Activated CD4-positive, alpha-beta memory T cell treated with anti-CD3 and anti-CD28 coated beads, Interleukin-2, amount 10 ng/mL, durations not matched to agents 7 days and 5 days (primary cell): Measurements from ENCODE around the gene LYSMD2. TPM values are rescaled to one million over a fixed set of nuclear protein-coding genes. Genes with fewer than 3 reads are reported as not detected.
"Not testable (repeated sequence)": the region's sequence is repeated elsewhere in the genome, so short reads cannot be mapped to it uniquely, and the experiment has no call there.

Experiments
- CTCF ChIA-PET: fragments of 350-600 bp; sonication (Branson Sonifier 250); formaldehyde crosslinking; loops from one replicate; lab custom pipeline; 2021; ENCODE audit warnings: antibody characterized with exemption, inconsistent platforms; lab: Charles Lee
- POLR2A ChIA-PET: fragments of 350-600 bp; sonication (Branson Sonifier 250); formaldehyde crosslinking; loops from one replicate; lab custom pipeline; 2021; ENCODE audit warnings: antibody characterized with exemption; lab: Charles Lee
- DNase-seq: peaks from one replicate; pipeline ENCODE4 v3.0.0-alpha.2; 2020
- H3K27ac Mint-ChIP-seq: one replicate; pipeline ENCODE4 v1.8.0; 2021; ENCODE audit warnings: mild to moderate bottlenecking, mixed read lengths
- H3K27me3 Mint-ChIP-seq: one replicate; pipeline ENCODE4 v1.8.0; 2021; ENCODE audit warnings: mixed read lengths
- H3K36me3 Mint-ChIP-seq: one replicate; pipeline ENCODE4 v1.8.0; 2021; ENCODE audit warnings: low read depth, mixed read lengths
- H3K4me1 Mint-ChIP-seq: one replicate; pipeline ENCODE4 v1.8.0; 2021; ENCODE audit warnings: mixed read lengths
- H3K4me3 Mint-ChIP-seq: one replicate; pipeline ENCODE4 v1.8.0; 2021; ENCODE audit warnings: mild to moderate bottlenecking, mixed read lengths
- H3K9me3 Mint-ChIP-seq: one replicate; pipeline ENCODE4 v1.8.0; 2021; ENCODE audit warnings: mixed read lengths
- total RNA-seq, 2 experiments: library from RNA; stranded (reverse); gene quantifications; one replicate each; pipeline ENCODE4 v1.2.3, GENCODE V29; 2021

LYSMD2 gene
- 10 to 100 TPM; 14.8 to 14.9 TPM for total RNA-seq

- ChIA-PET POLR2A (interaction anchor here (0.9 to 2.1 kb wide), 7 partner anchors 8 to 115 kb away, joined by 3 to 16 read pairs (median 5); partner anchors contain the start of genes DMXL2 and TMOD2), CTCF (interaction anchor here (0.7 to 2.6 kb wide), 4 partner anchors 14 to 87 kb away, joined by 3 to 16 read pairs (median 4); no protein-coding TSS in a partner anchor)
- H3K27me3 Mint-ChIP-seq, result no peaks in the 10 kb centered on the region
- H3K4me1 Mint-ChIP-seq, result peaks cover 44% of the 10 kb centered on the region
- peak; percentile 68 for DNase-seq
- peak within 1 kb of the TSS; percentile 81 for H3K4me3 Mint-ChIP-seq
- H3K9me3 Mint-ChIP-seq, result no peaks in the 10 kb centered on the region
- peak within 1 kb of the TSS; percentile 80 for H3K27ac Mint-ChIP-seq
- H3K36me3 Mint-ChIP-seq, result peaks cover 9% of the 10 kb centered on the region
These were observed at the start of gene LYSMD2 for GRCh38 chr15:51737522-51738305. TSS of gene LYSMD2 (minus strand) at chr15:51737655. CDS start at chr15:51737622, 33 bp downstream.

- peaks cover 12% of the 10 kb centered on the region for H3K27me3 Mint-ChIP-seq
- H3K9me3 Mint-ChIP-seq, H3K36me3 Mint-ChIP-seq, POLR2A ChIA-PET, DNase-seq, H3K4me3 Mint-ChIP-seq, H3K4me1 Mint-ChIP-seq, H3K27ac Mint-ChIP-seq, CTCF ChIA-PET: not testable (repeated sequence)
These were observed 49.7 kb upstream of the LYSMD2 start for GRCh38 chr15:51787130-51787529.

- H3K9me3 Mint-ChIP-seq, result peaks cover 4% of the 10 kb centered on the region
- H3K27me3 Mint-ChIP-seq, result peaks cover 3% of the 10 kb centered on the region
- peaks cover 10% of the 10 kb centered on the region for H3K36me3 Mint-ChIP-seq
- POLR2A ChIA-PET, result no interaction called here
- no peak overlapping the region for H3K4me3 Mint-ChIP-seq
- no peak overlapping the region for H3K27ac Mint-ChIP-seq
- CTCF ChIA-PET, result interaction anchor here (1.0 to 1.8 kb wide), 3 partner anchors 10 to 134 kb away, joined by 3 to 4 read pairs (median 3); no protein-coding TSS in a partner anchor
- no peak for DNase-seq
- H3K4me1 Mint-ChIP-seq, result no peaks in the 10 kb centered on the region
These were observed 46.5 kb upstream of the LYSMD2 start for GRCh38 chr15:51783967-51784366.

GRCh38 chr15:51782357-51782896 is 45.0 kb upstream of the LYSMD2 start:
- H3K27me3 Mint-ChIP-seq, result no peaks in the 10 kb centered on the region
- CTCF ChIA-PET, result interaction anchor here (0.6 to 1.8 kb wide), 4 partner anchors 123 to 951 kb away, joined by 4 to 5 read pairs (median 4); no protein-coding TSS in a partner anchor
- H3K4me1 Mint-ChIP-seq, result no peaks in the 10 kb centered on the region
- no peak overlapping the region for H3K4me3 Mint-ChIP-seq
- no peak for DNase-seq
- POLR2A ChIA-PET, result no interaction called here
- peaks cover 10% of the 10 kb centered on the region for H3K36me3 Mint-ChIP-seq
- H3K9me3 Mint-ChIP-seq, result peaks cover 4% of the 10 kb centered on the region
- H3K27ac Mint-ChIP-seq, result no peak overlapping the region

GRCh38 chr15:51781506-51781905 is 44.1 kb upstream of the LYSMD2 start:
- Mint-ChIP-seq H3K4me1 (no peaks in the 10 kb centered on the region), H3K4me3 (no peak overlapping the region), H3K27me3 (no peaks in the 10 kb centered on the region), H3K27ac (no peak overlapping the region), H3K9me3 (peaks cover 4% of the 10 kb centered on the region), H3K36me3 (peaks cover 10% of the 10 kb centered on the region)
- CTCF ChIA-PET, result interaction anchor here (1.3 to 1.6 kb wide), 2 partner anchors 45 to 131 kb away, joined by 3 read pairs; no protein-coding TSS in a partner anchor
- DNase-seq, result no peak
- POLR2A ChIA-PET, result no interaction called here

GRCh38 chr15:51780636-51781035 is 43.2 kb upstream of the LYSMD2 start:
- H3K4me3 Mint-ChIP-seq, result no peak overlapping the region
- DNase-seq, result no peak
- peaks cover 4% of the 10 kb centered on the region for H3K9me3 Mint-ChIP-seq
- H3K27ac Mint-ChIP-seq, result no peak overlapping the region
- CTCF ChIA-PET, result interaction anchor here (0.8 to 1.6 kb wide), 3 partner anchors 46 to 134 kb away, joined by 3 read pairs; no protein-coding TSS in a partner anchor
- peaks cover 10% of the 10 kb centered on the region for H3K36me3 Mint-ChIP-seq
- peaks cover 4% of the 10 kb centered on the region for H3K4me1 Mint-ChIP-seq
- H3K27me3 Mint-ChIP-seq, result no peaks in the 10 kb centered on the region
- POLR2A ChIA-PET, result no interaction called here

- peaks cover 4% of the 10 kb centered on the region for H3K4me1 Mint-ChIP-seq
- no peak overlapping the region for H3K4me3 Mint-ChIP-seq
- POLR2A ChIA-PET, result interaction anchor here (1.1 to 2.6 kb wide), 3 partner anchors 9 to 127 kb away, joined by 3 to 13 read pairs (median 3); partner anchors contain the start of gene LYSMD2
- H3K36me3 Mint-ChIP-seq, result peaks cover 1% of the 10 kb centered on the region
- H3K27ac Mint-ChIP-seq, result no peak overlapping the region
- no peaks in the 10 kb centered on the region for H3K9me3 Mint-ChIP-seq
- H3K27me3 Mint-ChIP-seq, result no peaks in the 10 kb centered on the region
- CTCF ChIA-PET, result interaction anchor here (0.8 to 6.4 kb wide), 41 partner anchors 9 to 485 kb away, joined by 3 to 230 read pairs (median 4); partner anchors contain the start of genes LYSMD2 and TMOD3
- peak; percentile 68 for DNase-seq
These were observed 39.6 kb upstream of the LYSMD2 start for GRCh38 chr15:51776952-51777569.

GRCh38 chr15:51775967-51776816 is 38.7 kb upstream of the LYSMD2 start:
- Mint-ChIP-seq H3K4me3 (no peak overlapping the region), H3K9me3 (no peaks in the 10 kb centered on the region), H3K4me1 (peaks cover 4% of the 10 kb centered on the region), H3K27ac (no peak overlapping the region), H3K27me3 (no peaks in the 10 kb centered on the region), H3K36me3 (no peaks in the 10 kb centered on the region)
- ChIA-PET CTCF (interaction anchor here (0.7 to 6.4 kb wide), 43 partner anchors 9 to 486 kb away, joined by 3 to 230 read pairs (median 4); partner anchors contain the start of genes LYSMD2 and TMOD3), POLR2A (interaction anchor here (1.1 to 2.6 kb wide), 3 partner anchors 8 to 126 kb away, joined by 3 to 13 read pairs (median 6); no protein-coding TSS in a partner anchor)
- peak; percentile 55 for DNase-seq

- no peaks in the 10 kb centered on the region for H3K9me3 Mint-ChIP-seq
- H3K4me3 Mint-ChIP-seq, result no peak overlapping the region
- peaks cover 4% of the 10 kb centered on the region for H3K4me1 Mint-ChIP-seq
- POLR2A ChIA-PET, result interaction anchor here (1.7 to 2.6 kb wide), 2 partner anchors 43 to 125 kb away, joined by 6 to 13 read pairs; no protein-coding TSS in a partner anchor
- DNase-seq, result no peak
- no peaks in the 10 kb centered on the region for H3K27me3 Mint-ChIP-seq
- CTCF ChIA-PET, result interaction anchor here (0.6 to 6.4 kb wide), 5 partner anchors 10 to 1307 kb away, joined by 3 to 230 read pairs (median 8); no protein-coding TSS in a partner anchor
- H3K27ac Mint-ChIP-seq, result no peak overlapping the region
- H3K36me3 Mint-ChIP-seq, result peaks cover 4% of the 10 kb centered on the region
These were observed 37.5 kb upstream of the LYSMD2 start for GRCh38 chr15:51774916-51775315.

GRCh38 chr15:51771773-51772172 is 34.3 kb upstream of the LYSMD2 start:
- H3K9me3 Mint-ChIP-seq, result peaks cover 2% of the 10 kb centered on the region
- ChIA-PET CTCF (interaction anchor here (6.4 kb wide), 1 partner anchor 124 kb away, joined by 230 read pairs; no protein-coding TSS in a partner anchor), POLR2A (no interaction called here)
- DNase-seq, result no peak
- peaks cover 17% of the 10 kb centered on the region for H3K36me3 Mint-ChIP-seq
- H3K4me3 Mint-ChIP-seq, result no peak overlapping the region
- peaks cover 11% of the 10 kb centered on the region for H3K4me1 Mint-ChIP-seq
- H3K27me3 Mint-ChIP-seq, result no peaks in the 10 kb centered on the region
- H3K27ac Mint-ChIP-seq, result no peak overlapping the region

- ChIA-PET POLR2A (no interaction called here), CTCF (interaction anchor here (0.6 kb wide), 1 partner anchor 227 kb away, joined by 4 read pairs; no protein-coding TSS in a partner anchor)
- H3K27me3 Mint-ChIP-seq, result no peaks in the 10 kb centered on the region
- peaks cover 2% of the 10 kb centered on the region for H3K9me3 Mint-ChIP-seq
- H3K27ac Mint-ChIP-seq, result no peak overlapping the region
- no peak for DNase-seq
- no peak overlapping the region for H3K4me3 Mint-ChIP-seq
- H3K4me1 Mint-ChIP-seq, result peaks cover 7% of the 10 kb centered on the region
- H3K36me3 Mint-ChIP-seq, result peaks cover 17% of the 10 kb centered on the region
These were observed 33.4 kb upstream of the LYSMD2 start for GRCh38 chr15:51770902-51771301.
